Measurements from ENCODE around the gene KRT6A. TPM values are rescaled to one million over a fixed set of nuclear protein-coding genes. Genes with fewer than 3 reads are reported as not detected.

The KRT6A gene
- total and polyA plus RNA-seq, 2 of the 13 experiments (the other 11 are each of a cell fraction or from before 2014, with no cell fraction given): 0.13 TPM; not detected in 1

DNA sequence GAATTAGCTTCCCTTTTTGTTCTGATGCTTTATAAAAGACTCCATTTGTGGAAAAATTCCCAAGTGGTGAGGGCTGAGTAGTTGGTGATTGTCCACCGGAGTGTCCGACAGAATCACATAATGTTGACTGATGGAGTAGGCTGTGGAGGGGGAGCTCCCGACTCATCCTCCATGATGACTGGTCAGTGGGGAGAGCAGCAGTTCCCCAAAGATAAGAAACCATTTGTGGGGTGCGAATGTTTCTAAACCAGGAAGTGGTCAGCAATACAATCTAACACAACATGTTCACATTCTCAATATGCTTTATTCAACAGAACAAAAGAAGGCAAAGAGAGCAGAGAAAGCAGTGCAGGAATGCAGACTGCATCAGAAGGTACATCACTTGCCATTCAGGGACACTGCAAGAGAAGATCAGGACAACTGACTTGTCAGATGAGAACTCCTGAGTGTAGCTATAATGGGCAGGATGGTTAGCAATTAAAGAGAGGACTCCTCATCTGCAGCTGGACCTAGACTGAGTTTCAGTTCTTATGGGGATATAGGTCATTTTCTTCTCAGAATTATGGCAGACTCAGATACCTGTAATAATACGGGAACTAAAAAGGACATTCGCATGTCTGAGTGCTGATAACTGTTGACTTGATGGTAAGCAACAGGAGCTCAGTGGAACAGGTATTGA is 46.6 kb downstream of the KRT6A start:
- no peaks in the 10 kb centered on the region for H3K9me3 ChIP-seq (ENCODE audit: low read length)
- H3K4me3 ChIP-seq (replicated peaks in 1 of 3; ENCODE audit: insufficient read depth in 1 of 3, low read depth in 2 of 3, low read length in 3 of 3): no peak overlapping the region
- no peak overlapping the region for H3K9ac ChIP-seq (ENCODE audit: insufficient read depth, low read depth, low read length)
- DNase-seq (ENCODE audit: low spot score) (no peak), ATAC-seq (no peak), FAIRE-seq (no peak)
- H3K4me2 ChIP-seq (ENCODE audit: low read depth, low read length): no peak overlapping the region
- intact Hi-C loops (cut with micrococcal nuclease; ENCODE audit: unreplicated experiment) (no loop called here), in situ Hi-C loops (cut with HindIII; ENCODE audit: extremely low pct_ligation_motif_present, low pct_unique_long_range_greater_than_20kb) (no loop called here)
- H3K4me1 ChIP-seq (ENCODE audit: insufficient read depth, low read length): peaks cover 4% of the 10 kb centered on the region
- ChIA-PET CTCF (ENCODE audit: low intra/inter-chr PET ratio, low total read pairs) (no interaction called here), POLR2A (no interaction called here)
- no peak overlapping the region for H3K27ac ChIP-seq (ENCODE audit: extremely low read length, insufficient read depth, low read length)
- H4K20me1 ChIP-seq (ENCODE audit: insufficient read depth, low read length): no peaks in the 10 kb centered on the region
- H3K36me3 ChIP-seq (replicated peaks in 1 of 2; ENCODE audit: control insufficient read depth in 1 of 2, insufficient read depth in 2 of 2, low read length in 2 of 2): no peaks in the 10 kb centered on the region
- peaks cover 0 to 4% of the 10 kb centered on the region in 2 experiments; a peak in 1 of 5 replicates for H3K27me3 ChIP-seq (ENCODE audit: control insufficient read depth in 1 of 2, insufficient read depth in 2 of 2, low read length in 2 of 2)
- H3K79me2 ChIP-seq (ENCODE audit: insufficient read depth, low read length): no peaks in the 10 kb centered on the region
- no TSS peak for BruUV-seq (replicated peaks)
- no peak for TF ChIP-seq ZNF746 (CRISPR knock-in tag; IDR thresholded peaks at IDR 0.05)
- WGBS (ENCODE audit: low lambda C conversion rate): 59% methylated on average over 6 of the region's 6 CpGs
- no peak overlapping the region for H2AFZ ChIP-seq (ENCODE audit: low read length)

GRCh38 chr12:52445876-52446275 is 47.2 kb downstream of the KRT6A start:
- Histone ChIP-seq H3K4me3 (replicated peaks in 1 of 3; ENCODE audit: insufficient read depth in 1 of 3, low read depth in 2 of 3, low read length in 3 of 3) (no peak overlapping the region), H4K20me1 (ENCODE audit: insufficient read depth, low read length) (no peaks in the 10 kb centered on the region), H3K4me2 (ENCODE audit: low read depth, low read length) (no peak overlapping the region), H3K27ac (ENCODE audit: extremely low read length, insufficient read depth, low read length) (no peak overlapping the region), H3K4me1 (ENCODE audit: insufficient read depth, low read length) (peaks cover 11% of the 10 kb centered on the region), H3K79me2 (ENCODE audit: insufficient read depth, low read length) (no peaks in the 10 kb centered on the region), H3K36me3 (replicated peaks in 1 of 2; ENCODE audit: control insufficient read depth in 1 of 2, insufficient read depth in 2 of 2, low read length in 2 of 2) (no peaks in the 10 kb centered on the region), H3K27me3 (ENCODE audit: control insufficient read depth in 1 of 2, insufficient read depth in 2 of 2, low read length in 2 of 2) (peaks cover 0 to 4% of the 10 kb centered on the region in 2 experiments; a peak in 1 of 5 replicates), H3K9me3 (ENCODE audit: low read length) (no peaks in the 10 kb centered on the region), H3K9ac (ENCODE audit: insufficient read depth, low read depth, low read length) (no peak overlapping the region), H2AFZ (ENCODE audit: low read length) (no peak overlapping the region)
- FAIRE-seq (no peak), DNase-seq (ENCODE audit: low spot score) (no peak), ATAC-seq (no peak)
- in situ Hi-C loops (cut with HindIII; ENCODE audit: extremely low pct_ligation_motif_present, low pct_unique_long_range_greater_than_20kb): no loop called here
- WGBS (ENCODE audit: low lambda C conversion rate): 0% methylated on average over 3 of the region's 3 CpGs
- intact Hi-C loops (cut with micrococcal nuclease; ENCODE audit: unreplicated experiment): no loop called here
- ChIA-PET POLR2A (no interaction called here), CTCF (ENCODE audit: low intra/inter-chr PET ratio, low total read pairs) (no interaction called here)
- BruUV-seq (replicated peaks): no TSS peak
- no peak for TF ChIP-seq ZNF496 (CRISPR knock-in tag; IDR thresholded peaks at IDR 0.05; ENCODE audit: insufficient replicate concordance)
